Activated CD4-positive, alpha-beta T cell treated with anti-CD3 and anti-CD28 coated beads, Interleukin-2, amount 10 ng/mL, durations not matched to agents 24 days and 14 days (primary cell): Measurements from ENCODE around the gene TGFBI. TPM values are rescaled to one million over a fixed set of nuclear protein-coding genes. Genes with fewer than 3 reads are reported as not detected.
"Not testable (repeated sequence)": the region's sequence is repeated elsewhere in the genome, so short reads cannot be mapped to it uniquely, and the experiment has no call there.

ENCODE experiments used
- DNase-seq: peaks from one replicate; pipeline ENCODE4 v3.0.0; 2022
- H3K27ac Mint-ChIP-seq: one replicate; pipeline ENCODE4 v1.8.0; 2022; ENCODE audit warnings: mild to moderate bottlenecking, mixed read lengths
- H3K27me3 Mint-ChIP-seq: one replicate; pipeline ENCODE4 v1.8.0; 2022; ENCODE audit warnings: mixed read lengths
- H3K36me3 Mint-ChIP-seq: one replicate; pipeline ENCODE4 v1.8.0; 2022; ENCODE audit warnings: low read depth, mild to moderate bottlenecking, mixed read lengths
- H3K4me1 Mint-ChIP-seq: one replicate; pipeline ENCODE4 v1.8.0; 2021; ENCODE audit warnings: mixed read lengths
- H3K4me3 Mint-ChIP-seq: one replicate; pipeline ENCODE4 v1.8.0; 2022; ENCODE audit warnings: mild to moderate bottlenecking, moderate library complexity, mixed read lengths
- H3K9me3 Mint-ChIP-seq: one replicate; pipeline ENCODE4 v1.8.0; 2021; ENCODE audit warnings: mixed read lengths
- intact Hi-C: fragments of 100-400 bp; cut with micrococcal nuclease; formaldehyde crosslinking; loops from one replicate; pipeline ENCODE4 v1.15.1; 2023
- total RNA-seq: library from RNA; stranded (reverse); gene quantifications from 2 replicates; pipeline ENCODE4 v1.2.3, GENCODE V29; 2022

TGFBI gene
- total RNA-seq, 1 donor from 2014 or later, result not detected

DNA sequence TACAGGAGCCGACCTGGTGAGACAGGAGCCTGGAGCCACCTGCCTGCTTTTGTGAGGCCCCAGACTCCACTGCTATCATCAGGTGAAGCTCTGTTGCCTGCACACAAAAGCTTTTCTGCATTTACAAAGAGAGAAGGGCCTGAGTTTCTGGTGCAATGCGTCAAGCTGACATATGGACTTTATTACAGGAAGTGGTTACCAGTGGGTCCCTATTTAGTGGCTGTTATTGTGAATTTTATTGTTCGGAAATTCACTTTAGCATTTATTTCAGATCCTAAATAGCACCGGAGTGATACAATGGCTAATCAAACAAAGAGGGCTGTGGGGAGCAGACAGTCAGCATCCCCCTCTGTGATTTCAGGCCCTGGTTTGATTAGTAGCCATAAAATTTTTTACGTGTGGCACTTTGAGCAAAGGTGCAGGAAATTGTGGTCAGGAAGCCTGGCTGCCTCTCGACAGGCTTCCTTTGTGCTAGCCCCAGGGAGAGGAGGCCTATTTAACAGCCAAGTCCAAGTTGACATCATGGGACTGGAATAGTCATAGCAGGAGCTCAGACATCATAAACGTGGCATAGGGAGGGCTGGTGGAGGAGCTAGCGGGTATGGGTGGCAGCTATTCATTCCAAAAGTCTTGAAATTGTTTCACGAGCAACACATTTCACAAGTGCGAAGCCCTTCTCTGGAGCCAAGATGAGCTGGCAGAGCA, 8.4 kb downstream of the TGFBI start:
- Mint-ChIP-seq H3K4me1 (peaks cover 15% of the 10 kb centered on the region), H3K27me3 (peaks cover 2% of the 10 kb centered on the region), H3K36me3 (no peaks in the 10 kb centered on the region), H3K27ac (peak overlapping the region; percentile 50), H3K4me3 (no peak overlapping the region), H3K9me3 (no peaks in the 10 kb centered on the region)
- peak; percentile 67 for DNase-seq
- intact Hi-C loops, result no loop called here

DNA sequence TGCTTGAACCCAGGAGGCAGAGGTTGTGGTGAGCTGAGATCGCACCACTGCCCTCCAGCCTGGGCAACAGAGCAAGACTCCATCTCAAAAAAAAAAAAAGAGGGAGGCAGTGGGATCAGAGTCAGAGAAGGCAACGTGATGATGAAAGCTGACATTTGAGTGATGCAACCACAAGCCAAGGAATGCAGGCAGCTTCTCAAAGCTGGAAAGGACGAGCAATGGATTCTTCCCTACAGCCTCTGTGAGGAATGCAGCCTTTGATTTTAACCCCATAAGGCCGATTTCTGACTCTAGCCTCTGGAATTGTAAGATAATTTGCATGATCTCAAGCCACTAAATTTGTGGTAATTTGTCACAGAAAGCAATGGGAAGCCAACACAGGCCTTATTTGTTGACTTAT, 9.8 kb downstream of the TGFBI start:
- no peak overlapping the region for H3K27ac Mint-ChIP-seq
- H3K9me3 Mint-ChIP-seq, result no peaks in the 10 kb centered on the region
- H3K36me3 Mint-ChIP-seq, result no peaks in the 10 kb centered on the region
- H3K27me3 Mint-ChIP-seq, result peaks cover 2% of the 10 kb centered on the region
- H3K4me1 Mint-ChIP-seq, result peaks cover 21% of the 10 kb centered on the region
- intact Hi-C loops, result no loop called here
- no peak for DNase-seq
- H3K4me3 Mint-ChIP-seq, result no peak overlapping the region

- intact Hi-C loops, result no loop called here
- no peak overlapping the region for H3K4me3 Mint-ChIP-seq
- no peak overlapping the region for H3K27ac Mint-ChIP-seq
- H3K4me1 Mint-ChIP-seq, result peaks cover 21% of the 10 kb centered on the region
- no peak for DNase-seq
- H3K36me3 Mint-ChIP-seq, result no peaks in the 10 kb centered on the region
- H3K9me3 Mint-ChIP-seq, result no peaks in the 10 kb centered on the region
- peaks cover 2% of the 10 kb centered on the region for H3K27me3 Mint-ChIP-seq
Measured at GRCh38 chr5:136039202-136039601, 10.4 kb downstream of the TGFBI start.

DNA sequence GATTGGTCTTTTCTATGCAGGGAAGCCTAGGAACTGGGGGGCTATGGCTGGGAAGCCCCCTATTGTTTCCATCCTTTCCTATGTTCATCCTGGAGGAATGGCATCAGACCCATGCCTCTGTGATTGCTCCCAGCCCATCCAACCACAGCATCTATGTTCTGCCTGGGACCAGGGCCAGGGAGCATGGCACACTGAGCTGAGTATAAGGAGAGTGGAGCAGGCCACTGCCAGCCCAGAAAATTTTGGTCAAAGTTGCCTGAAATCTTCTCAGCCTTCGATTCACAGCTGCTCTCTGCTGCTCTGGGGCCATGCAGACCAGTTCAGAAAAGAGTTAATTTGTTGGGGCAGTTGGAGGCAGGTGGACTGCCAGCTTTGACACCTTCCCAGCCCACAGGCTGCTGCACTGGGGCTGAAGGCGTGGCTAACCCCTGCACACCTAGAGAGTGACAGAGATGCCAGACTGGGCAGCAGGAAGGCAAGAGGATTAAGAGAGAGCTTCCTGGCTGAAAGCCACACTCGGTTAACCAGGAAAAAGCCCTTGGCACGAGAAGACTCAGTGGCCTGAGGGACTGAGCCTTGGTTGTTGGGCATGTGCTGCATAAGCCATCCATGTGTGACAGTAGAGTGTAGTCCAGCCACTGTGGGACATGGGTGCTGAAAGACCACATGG, 12.1 kb downstream of the TGFBI start:
- no peak for DNase-seq
- peaks cover 21% of the 10 kb centered on the region for H3K4me1 Mint-ChIP-seq
- no peak overlapping the region for H3K4me3 Mint-ChIP-seq
- H3K27me3 Mint-ChIP-seq, result peaks cover 2% of the 10 kb centered on the region
- intact Hi-C loops, result no loop called here
- H3K36me3 Mint-ChIP-seq, result no peaks in the 10 kb centered on the region
- H3K27ac Mint-ChIP-seq, result no peak overlapping the region
- H3K9me3 Mint-ChIP-seq, result no peaks in the 10 kb centered on the region

- no peaks in the 10 kb centered on the region for H3K36me3 Mint-ChIP-seq
- no peak overlapping the region for H3K4me3 Mint-ChIP-seq
- peaks cover 13% of the 10 kb centered on the region for H3K4me1 Mint-ChIP-seq
- H3K9me3 Mint-ChIP-seq, result no peaks in the 10 kb centered on the region
- intact Hi-C loops, result no loop called here
- H3K27me3 Mint-ChIP-seq, result peaks cover 2% of the 10 kb centered on the region
- no peak overlapping the region for H3K27ac Mint-ChIP-seq
- DNase-seq, result no peak
Measured at GRCh38 chr5:136042156-136042555, 13.4 kb downstream of the TGFBI start.

GRCh38 chr5:136042665-136043121, 13.9 kb downstream of the TGFBI start:
- intact Hi-C loops, result no loop called here
- H3K36me3 Mint-ChIP-seq, result no peaks in the 10 kb centered on the region

DNA sequence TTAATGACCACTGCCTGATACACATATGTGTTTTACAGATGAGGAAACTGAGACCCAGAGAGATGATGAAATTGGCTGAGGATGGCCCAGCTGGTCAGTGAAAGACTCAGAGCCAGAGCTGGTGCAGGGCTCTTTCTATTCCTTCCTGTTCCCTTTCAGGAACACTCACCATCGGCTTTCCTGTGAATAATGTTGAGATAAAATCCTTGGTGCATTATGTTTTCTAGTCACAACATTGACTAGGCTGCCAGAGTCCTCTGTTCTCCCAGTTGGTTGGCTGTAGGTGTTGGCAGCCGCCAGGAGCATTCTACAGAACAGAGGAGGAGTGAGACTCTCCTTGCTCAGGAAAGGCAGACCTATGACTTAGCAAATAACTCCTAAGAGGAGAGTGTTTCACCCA, 14.8 kb downstream of the TGFBI start:
- Mint-ChIP-seq H3K27me3 (peaks cover 2% of the 10 kb centered on the region), H3K4me3 (no peak overlapping the region), H3K4me1 (peaks cover 6% of the 10 kb centered on the region), H3K9me3 (no peaks in the 10 kb centered on the region), H3K27ac (no peak overlapping the region), H3K36me3 (no peaks in the 10 kb centered on the region)
- DNase-seq, result no peak
- intact Hi-C loops, result no loop called here

More at GRCh38 chr5:136042665-136043121, 13.9 kb downstream of the TGFBI start:
- Mint-ChIP-seq H3K9me3 (no peaks in the 10 kb centered on the region), H3K4me3 (no peak overlapping the region), H3K4me1 (peaks cover 8% of the 10 kb centered on the region), H3K27ac (no peak overlapping the region), H3K27me3 (peaks cover 2% of the 10 kb centered on the region)
- DNase-seq, result no peak

DNA sequence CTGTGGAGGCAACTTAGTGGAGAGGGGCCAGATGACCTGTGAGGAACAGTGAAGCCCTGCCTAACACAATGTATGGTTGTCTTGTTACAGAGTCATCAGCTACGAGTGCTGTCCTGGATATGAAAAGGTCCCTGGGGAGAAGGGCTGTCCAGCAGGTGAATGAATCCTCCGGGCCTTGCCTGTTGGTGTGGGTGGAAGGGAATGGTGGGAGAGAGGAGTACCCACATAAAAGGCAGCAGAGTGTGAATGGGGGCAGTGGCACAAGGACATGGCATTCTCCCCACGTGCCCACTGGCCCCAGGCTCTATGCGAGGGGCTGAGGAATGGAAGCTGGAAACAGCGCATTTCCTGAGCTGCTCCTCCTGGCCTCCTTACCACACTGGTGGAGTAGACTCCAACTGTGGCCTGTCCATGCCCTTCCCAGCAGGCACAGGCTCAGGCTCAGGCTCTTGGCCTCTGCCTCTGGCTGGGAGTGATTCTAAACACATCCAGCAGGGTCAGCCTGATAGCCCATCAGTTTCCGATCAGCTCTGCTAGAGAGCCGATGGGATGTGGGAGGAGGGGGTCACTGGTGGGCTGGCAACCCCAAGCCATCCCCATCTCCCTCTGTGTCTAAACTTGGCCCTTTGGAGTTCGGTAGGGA, 15.3 kb downstream of the TGFBI start:
- Mint-ChIP-seq H3K4me1 (peaks cover 6% of the 10 kb centered on the region), H3K9me3 (no peaks in the 10 kb centered on the region), H3K4me3 (no peak overlapping the region), H3K27me3 (peaks cover 2% of the 10 kb centered on the region), H3K27ac (no peak overlapping the region), H3K36me3 (no peaks in the 10 kb centered on the region)
- intact Hi-C loops, result no loop called here
- no peak for DNase-seq

DNA sequence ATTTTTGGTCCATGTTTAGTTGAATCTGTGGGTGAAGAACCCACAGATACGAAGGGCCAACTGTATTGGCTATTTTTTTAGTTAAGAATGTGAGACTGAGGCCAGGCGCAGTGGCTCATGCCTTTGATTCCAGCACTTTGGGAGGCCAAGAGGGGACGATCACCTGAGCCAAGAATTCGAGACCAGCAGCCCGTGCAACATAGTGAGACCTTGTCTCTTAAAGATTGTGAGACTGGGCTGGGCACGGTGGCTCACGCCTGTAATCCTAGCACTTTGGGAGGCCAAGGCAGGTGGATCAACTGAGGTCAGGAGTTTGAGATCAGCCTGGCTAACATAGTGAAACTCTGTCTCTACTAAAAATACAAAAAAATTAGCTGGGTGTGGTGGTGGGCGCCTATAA, 16.2 kb downstream of the TGFBI start:
- H3K4me3 Mint-ChIP-seq, DNase-seq, H3K9me3 Mint-ChIP-seq, intact Hi-C loops, H3K4me1 Mint-ChIP-seq, H3K27ac Mint-ChIP-seq, H3K36me3 Mint-ChIP-seq, H3K27me3 Mint-ChIP-seq: not testable (repeated sequence)

GRCh38 chr5:136046246-136046645, 17.5 kb downstream of the TGFBI start:
- H3K4me3 Mint-ChIP-seq, result no peak overlapping the region
- no peaks in the 10 kb centered on the region for H3K36me3 Mint-ChIP-seq
- peaks cover 6% of the 10 kb centered on the region for H3K4me1 Mint-ChIP-seq
- intact Hi-C loops, result no loop called here
- peaks cover 2% of the 10 kb centered on the region for H3K27me3 Mint-ChIP-seq
- no peak overlapping the region for H3K27ac Mint-ChIP-seq
- no peak for DNase-seq
- no peaks in the 10 kb centered on the region for H3K9me3 Mint-ChIP-seq

DNA sequence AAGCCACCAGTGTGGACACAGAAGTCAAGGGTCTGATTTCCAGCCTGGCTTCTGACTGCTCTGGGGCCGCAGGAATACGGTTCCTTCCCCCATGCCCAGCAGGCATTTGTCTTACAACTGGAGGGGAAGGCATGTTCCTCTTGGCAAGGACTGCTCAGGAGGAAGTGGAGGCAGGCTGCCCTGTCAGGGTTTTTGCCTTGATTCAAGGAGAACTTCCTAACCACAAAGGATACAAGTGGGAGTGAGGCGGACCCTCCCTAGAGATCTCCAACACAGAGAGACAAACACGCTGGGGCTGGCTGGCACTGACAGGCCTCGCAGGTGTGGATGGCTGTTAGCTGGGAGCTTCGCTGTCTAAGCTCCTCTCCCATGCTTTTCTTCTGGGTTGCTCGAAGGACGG, 19.1 kb downstream of the TGFBI start:
- Mint-ChIP-seq H3K36me3 (no peaks in the 10 kb centered on the region), H3K4me1 (peaks cover under 1% of the 10 kb centered on the region), H3K27me3 (no peaks in the 10 kb centered on the region), H3K4me3 (no peak overlapping the region), H3K9me3 (no peaks in the 10 kb centered on the region), H3K27ac (no peak overlapping the region)
- intact Hi-C loops, result no loop called here
- DNase-seq, result no peak

DNA sequence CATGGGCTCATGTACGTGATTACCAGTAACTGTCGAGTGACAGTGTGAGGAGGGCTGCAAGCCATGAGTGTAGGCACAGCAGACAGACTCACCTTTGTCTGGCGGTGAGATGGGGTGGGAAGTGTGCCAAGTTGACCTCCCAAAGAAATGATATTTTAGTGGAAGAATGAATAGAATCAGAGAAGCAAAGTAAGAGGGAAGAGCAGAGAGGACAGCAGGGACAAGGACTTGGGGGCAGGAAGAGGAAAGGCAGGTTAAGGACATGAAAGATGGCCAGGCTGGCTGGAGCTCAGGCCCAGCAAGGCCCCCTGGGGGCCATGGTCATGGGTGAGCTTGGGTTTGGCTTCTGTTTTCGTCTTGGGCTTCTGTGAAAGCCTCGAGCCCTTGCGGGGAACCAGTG, 20.2 kb downstream of the TGFBI start:
- no peaks in the 10 kb centered on the region for H3K36me3 Mint-ChIP-seq

GRCh38 chr5:136051486-136052220, 22.9 kb downstream of the TGFBI start:
- no peak overlapping the region for H3K4me3 Mint-ChIP-seq
- H3K4me1 Mint-ChIP-seq, result no peaks in the 10 kb centered on the region
- H3K9me3 Mint-ChIP-seq, result no peaks in the 10 kb centered on the region
- no peak overlapping the region for H3K27ac Mint-ChIP-seq
- intact Hi-C loops, result no loop called here
- H3K36me3 Mint-ChIP-seq, result no peaks in the 10 kb centered on the region
- DNase-seq, result no peak
- no peaks in the 10 kb centered on the region for H3K27me3 Mint-ChIP-seq

More for the DNA sequence above, 20.2 kb downstream of the TGFBI start:
- intact Hi-C loops, result no loop called here
- Mint-ChIP-seq H3K9me3 (no peaks in the 10 kb centered on the region), H3K27ac (no peak overlapping the region), H3K27me3 (no peaks in the 10 kb centered on the region), H3K4me3 (no peak overlapping the region), H3K4me1 (no peaks in the 10 kb centered on the region)
- no peak for DNase-seq
